DMS114 treated with DMSO at 0.1 percent for 48 hours (cell line): ENCODE measurements around the gene SEPTIN2.
"Not testable (repeated sequence)": the region's sequence is repeated elsewhere in the genome, so short reads cannot be mapped to it uniquely, and the experiment has no call there.

Experiments
- DNase-seq: peaks from one replicate; lab custom pipeline; 2025; ENCODE audit not compliant: unreplicated experiment; lab: John Stamatoyannopoulos, UW

The SEPTIN2 gene

DNA sequence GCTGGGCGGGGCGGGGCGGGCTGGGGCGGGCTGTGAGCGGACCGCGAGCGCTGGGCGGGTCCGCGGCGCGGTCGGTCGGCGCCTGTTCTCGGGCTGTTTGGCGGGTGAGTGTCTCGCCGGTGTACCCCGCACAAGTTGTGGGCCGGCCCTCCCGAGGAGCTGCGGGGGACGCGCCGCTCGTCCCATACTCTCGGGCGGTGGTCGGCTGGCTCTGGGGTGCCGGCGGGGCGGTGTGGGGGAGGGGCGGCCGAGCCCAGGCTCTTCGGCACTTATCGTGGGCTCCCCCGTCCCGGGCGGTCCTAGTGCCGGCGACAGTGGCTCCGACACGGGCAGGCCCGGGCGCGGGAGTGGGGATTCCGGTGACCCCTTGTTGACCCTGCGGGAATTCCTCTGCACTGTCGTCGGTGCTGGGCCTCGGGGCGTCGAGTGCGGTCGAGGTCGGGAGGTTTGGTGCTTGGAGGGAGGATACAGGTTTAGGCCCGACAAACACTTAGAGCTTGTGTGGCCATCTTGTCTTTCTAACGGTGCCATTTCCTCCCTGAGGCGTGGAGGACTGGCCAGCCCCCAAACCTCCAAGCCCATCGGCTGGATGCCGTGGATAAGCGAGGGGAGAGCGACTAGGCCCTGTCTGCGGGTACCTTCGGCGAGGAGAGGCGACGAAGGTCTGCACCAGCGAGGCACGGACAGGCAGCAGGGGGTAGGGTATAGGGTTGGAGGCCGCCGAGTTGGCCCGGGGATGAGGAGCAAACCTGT is at the start of gene SEPTIN2:
Gene SEPTIN2 (plus strand): TSS at position 47 of the 753 bp plus-strand sequence. CDS start 8,308 bp downstream, outside the sequence.
- no peak for DNase-seq

DNA sequence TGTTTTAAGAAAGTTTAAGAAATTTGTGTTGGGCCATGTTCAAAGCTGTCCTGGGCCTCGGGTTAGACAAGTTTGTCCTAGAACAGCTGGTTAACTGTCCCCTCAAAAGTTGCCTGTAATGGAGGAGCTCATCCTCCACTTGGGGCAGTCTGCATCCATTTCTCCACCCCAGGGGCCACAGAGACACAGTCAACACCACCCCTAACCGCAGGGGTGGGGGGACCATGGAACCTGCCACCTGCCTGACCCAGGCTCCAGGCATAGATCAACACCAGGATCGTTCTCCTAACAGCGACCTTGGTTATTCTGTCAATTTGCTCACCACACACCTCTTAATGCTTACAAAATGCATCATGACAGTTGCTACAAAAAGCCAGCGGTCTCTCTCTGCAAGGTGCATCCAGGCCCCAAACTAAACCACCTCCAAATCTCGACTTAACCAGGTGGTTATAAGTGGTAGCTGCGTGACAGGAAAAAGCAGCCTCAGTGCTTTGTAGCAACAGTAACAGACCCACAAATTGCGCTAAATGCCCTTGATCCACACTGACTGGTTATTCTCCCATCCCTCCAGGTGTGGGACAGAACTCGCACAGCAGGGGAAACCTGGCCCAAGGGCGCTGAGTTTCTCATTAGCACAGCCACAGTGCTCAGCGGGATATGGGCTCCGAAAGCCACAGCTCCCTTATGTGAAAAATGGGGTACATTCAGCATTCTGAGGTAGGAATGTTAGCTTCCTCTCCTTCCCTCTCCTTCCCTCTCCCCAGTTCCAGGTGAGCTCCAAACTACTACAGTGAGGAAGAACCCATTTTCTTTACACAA is 48.3 kb upstream of the SEPTIN2 start:
- no peak for DNase-seq

DNA sequence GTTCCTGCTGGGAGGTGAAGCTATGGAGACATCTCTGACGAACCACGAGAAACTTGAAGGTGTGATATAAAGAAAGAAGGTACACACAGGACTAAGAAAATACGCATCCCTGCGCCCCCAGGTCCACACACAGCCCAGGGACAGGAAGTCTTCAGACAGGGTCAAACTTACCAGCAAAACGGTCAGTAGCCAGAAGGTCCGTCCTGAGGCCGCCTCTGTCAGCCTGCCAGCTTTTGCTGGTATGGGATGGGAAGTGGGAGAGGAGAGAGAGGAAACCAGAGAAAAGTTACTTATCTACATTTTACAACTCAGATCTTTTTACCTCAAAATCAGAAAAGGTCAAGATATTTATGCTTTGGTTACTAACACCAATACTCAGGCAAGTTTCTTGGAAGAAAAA is 47.4 kb upstream of the SEPTIN2 start:
- DNase-seq: no peak

DNA sequence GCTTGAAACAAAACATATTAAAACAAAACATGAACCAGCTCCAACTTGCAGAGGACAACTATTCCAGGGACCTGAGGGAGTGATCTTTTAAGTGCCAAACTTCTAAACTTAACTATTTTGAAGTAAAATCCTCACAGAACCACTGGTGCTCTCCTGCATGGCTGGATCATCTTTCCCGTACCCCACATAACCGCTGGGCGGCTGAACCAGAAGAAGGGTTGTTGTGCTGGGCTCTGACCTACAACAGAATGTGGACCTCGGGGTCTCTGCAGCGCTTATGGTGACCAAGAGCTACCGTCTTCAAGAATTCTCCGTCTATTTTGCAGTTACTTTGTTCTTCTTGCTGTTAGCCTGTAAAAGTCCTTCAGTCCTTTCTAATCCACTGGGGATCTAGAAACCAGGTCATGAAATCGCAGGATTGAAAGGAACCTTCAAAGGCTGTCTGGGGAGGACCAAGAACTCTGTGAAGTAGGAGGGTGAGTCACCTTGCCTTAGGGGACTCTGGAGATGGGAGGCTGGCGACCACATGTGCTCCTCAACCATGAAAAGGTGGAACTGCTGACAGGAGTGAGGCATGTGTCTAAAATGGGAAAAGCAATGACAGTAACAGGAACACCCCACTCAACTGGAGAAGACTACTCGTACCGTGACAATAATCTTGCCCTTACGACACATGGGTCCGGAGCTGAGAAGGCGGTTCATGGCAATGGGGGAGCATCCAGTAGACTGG is 46.8 kb upstream of the SEPTIN2 start:
- no peak for DNase-seq

GRCh38 chr2:241269707-241270520 is 45.8 kb upstream of the SEPTIN2 start:
- no peak for DNase-seq

DNA sequence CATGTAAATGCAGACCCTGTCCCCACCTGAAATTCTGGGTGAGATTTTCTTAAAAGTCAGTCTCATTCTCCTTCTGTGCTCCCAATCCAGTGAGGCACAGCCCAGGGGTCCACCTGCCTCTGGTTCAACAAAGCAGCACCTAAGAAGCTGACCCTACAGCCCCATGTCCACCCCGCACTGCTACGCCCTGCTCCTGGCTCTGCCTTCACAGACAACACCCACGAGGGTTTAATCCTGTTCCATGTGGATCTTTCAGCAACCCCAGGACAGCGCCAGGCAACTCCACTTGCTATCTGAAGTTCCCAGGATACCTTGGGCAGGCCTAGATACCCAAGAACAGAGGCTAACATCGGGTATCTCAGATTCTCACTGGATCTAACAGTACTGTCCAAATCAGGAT is 45.2 kb upstream of the SEPTIN2 start:
- DNase-seq: no peak

DNA sequence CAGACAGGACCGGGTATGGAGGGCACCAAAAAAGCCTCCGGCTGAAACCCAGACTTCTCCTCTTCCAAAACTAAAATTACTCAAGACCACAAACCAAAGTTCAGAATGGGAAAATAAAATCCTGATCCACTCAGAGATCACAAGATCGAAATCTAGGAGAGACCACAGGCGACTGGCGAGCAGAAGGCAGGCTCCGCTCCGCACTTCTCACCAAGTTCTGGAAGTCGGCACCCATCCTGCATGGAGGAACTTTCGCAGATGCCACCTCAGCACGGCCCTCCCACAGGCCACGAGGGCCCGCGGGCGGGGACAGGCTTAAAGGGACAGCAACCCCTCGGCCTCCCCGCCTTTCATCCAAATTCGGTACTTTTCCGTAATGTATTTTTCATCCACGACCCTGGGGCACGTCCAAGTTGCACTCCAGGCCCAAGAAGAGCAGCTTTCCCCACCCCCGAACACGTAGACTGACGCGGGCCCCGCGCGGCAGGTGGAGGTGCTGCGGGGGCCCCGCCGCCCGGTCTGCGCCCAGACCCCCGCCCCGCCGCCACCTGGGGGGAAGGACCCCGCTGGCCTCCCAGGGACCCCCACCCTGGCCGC is 43.9 kb upstream of the SEPTIN2 start:
- peak; percentile 34 for DNase-seq

DNA sequence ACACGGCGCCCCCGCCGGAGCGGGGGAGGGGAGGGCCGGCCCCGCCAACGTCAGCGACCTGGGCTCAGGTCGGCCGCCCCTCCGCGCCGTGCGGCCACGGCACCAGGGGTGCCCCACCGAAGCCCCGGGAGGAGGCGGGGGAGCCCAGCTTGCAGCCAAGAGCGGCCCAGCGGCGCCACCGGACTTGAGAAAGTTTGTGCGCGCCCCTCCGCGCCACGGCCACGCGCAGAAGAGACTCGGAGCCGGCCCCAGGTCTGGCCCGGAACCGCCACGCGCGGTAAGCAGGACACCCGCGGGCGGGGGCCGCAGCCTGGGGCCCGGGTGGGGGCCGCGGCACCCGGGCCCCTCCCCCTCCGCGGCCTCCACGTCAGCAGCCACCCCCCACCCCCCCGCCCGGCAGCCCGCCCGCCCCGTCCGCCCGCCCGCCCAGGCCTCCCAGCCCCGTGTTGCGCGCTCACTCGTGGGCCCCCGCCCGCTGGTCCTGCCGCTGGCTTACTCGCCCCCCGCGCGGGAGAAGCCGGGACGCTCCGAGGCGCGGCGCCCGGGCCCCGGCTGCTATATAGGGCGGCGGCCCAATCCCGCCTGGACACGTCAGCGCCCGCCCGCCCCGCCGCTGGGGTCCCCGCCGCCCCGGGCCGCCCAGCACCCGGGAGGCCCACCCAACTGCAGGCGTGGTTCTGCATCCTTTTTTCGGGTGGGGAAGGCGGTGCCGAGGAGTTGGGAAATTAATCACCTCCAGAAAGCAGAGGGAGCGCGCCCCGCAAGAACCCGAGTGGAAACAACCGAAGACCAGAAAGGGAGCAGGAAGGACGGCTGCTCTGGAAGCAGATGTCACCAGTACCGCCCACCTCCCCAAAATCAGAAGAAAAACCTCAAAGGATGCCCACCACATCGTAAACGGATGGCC is 43.2 kb upstream of the SEPTIN2 start:
- DNase-seq: peak; percentile 27

- DNase-seq: no peak
These were observed 42.3 kb upstream of the SEPTIN2 start for GRCh38 chr2:241273210-241274020.

DNA sequence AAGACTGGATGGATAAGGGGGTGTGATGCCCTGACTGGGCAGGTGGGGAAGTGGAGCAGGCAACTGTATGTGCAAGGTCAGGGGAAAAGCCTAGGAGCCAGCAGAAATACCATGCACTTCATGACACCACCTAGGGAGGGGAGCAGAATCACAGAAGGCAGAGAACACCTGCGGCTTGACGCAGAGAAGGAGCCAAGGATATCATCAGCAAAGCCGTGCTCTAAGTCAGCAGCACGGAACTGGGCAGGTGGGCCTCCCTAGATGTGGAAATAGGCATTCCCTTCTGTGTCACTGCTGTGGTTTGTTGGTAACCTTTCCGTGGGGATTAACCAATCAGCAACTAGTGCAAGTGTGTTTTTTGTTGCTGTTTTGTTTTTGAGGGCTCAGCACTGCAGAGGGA is 41.6 kb upstream of the SEPTIN2 start:
- no peak for DNase-seq

DNA sequence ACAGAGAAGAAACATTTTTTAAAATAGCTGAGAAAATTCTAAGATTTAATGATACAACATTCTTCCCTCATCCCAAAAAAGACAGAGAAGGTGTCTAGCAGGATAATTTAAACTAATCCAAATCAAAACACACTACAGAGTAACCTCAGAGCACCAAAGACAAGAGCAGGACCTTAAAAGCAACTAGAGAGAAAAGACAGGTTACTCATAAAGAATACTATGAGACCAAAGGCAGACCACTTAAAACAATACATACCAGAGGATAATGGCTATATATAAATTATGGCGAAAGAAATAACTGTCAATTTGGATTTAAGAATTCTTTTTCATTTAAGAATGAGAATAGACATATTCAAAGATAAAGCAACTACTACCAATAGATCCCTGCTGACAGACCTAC is 40.2 kb upstream of the SEPTIN2 start:
- no peak for DNase-seq

DNA sequence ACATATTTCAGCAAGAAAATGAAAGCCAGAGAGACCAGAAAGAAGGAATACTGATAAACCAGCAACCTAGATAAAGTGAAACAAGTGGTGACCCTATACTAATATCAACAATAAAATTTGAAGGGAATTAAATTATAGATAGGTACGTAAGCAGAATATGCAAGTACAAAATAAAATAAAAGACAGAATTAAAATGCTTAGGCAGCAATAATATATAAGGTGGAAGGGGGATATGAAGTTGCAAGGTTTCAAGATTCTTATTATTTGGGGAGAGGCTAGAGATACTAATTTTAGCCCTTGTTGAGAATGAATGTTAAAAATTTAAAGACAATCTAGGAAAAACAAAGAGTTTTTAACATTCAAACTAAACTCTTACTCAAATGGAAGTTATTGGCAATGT is 39.8 kb upstream of the SEPTIN2 start:
- no peak for DNase-seq

DNA sequence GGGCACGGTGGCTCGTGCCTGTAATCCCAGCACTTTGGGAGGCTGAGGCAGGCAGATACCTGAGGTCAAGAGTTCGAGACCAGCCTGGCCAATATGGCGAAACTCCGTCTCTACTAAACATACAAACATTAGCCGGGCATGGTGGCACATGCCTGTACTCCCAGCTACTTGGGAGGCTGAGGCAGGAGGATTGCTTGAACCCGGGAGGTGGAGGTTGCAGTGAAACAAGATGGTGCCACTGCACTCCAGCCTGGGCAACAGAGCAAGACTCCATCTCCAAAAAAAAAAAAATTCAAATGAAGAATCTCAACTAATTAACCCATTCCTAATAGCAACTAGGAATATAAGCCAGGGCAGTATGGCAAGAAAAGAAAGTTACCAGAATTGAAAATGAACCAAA is 37.4 kb upstream of the SEPTIN2 start:
- not testable (repeated sequence) for DNase-seq

DNA sequence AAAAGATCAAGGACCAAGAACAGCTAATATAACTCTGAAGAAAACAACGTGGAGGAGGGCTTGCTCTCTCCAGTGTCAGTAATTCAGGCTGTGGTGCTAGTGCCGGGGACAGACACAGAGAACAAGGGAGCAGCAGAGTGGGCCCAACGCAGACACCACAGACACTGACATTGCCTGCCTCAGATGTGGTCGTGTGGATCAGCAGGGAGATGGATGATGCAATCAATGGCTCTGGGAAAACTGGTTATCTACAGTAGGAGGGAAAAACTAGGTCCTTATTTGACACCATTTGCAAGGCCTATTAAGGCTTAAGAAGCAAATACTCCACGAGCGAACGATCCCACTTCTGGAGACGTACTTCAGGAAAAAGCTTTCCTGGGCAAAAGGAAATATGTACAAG is 36.3 kb upstream of the SEPTIN2 start:
- no peak for DNase-seq

DNA sequence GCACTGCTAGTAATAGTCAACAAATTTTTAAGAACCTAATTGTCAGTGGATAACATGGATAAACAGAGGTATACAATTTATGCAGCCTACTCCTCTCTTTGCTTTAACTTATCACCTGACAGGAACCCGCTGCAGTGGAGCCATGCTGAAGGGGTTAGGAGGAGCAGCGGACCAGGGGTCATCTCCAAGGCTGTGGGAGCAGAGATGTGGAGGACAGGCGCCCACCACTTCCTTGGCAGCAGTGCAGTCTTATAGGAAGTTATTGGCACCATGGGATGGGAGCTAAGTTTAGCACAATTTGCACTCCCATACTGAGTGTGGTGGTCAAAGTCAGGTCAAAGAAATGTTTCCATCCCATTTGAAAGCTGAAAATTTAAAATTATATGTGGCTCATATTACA is 35.9 kb upstream of the SEPTIN2 start:
- DNase-seq: no peak

DNA sequence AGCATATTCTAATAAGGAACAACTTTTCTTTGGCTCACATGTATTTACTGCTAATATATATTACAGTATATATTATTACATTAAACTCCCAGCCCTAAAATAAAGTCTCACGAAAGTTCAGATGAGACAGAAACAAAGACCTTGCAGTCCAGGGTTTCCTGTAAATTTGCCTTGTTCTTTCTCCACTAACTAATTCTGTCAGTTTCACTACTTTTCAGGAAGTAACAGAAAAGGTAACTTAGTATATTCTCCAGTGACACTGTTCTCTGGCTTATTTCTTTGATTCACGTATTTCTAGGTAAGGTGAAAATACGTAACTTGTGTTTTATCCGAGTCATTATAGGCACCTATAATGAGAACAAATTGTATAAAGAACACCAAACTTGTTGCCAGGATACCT is 35.4 kb upstream of the SEPTIN2 start:
- no peak for DNase-seq

DNA sequence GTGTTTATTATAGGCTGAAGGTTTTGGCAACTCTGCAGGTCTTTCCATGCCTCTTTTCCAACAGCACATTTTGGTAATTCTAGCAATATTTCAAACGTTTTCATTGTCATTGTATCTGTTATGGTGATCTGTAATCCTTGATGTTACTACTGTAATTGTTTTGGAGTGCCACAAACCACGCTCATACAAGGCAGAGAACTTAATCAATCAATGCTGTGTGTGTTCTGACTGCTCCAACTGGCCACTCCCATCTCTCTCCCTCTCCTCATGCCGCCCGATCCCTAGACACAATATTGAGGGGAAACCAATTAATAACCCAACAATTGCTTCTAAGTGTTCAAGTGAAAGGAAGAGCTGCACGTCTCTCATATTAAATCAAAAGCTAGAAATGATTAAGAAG is 33.2 kb upstream of the SEPTIN2 start:
- no peak for DNase-seq

DNA sequence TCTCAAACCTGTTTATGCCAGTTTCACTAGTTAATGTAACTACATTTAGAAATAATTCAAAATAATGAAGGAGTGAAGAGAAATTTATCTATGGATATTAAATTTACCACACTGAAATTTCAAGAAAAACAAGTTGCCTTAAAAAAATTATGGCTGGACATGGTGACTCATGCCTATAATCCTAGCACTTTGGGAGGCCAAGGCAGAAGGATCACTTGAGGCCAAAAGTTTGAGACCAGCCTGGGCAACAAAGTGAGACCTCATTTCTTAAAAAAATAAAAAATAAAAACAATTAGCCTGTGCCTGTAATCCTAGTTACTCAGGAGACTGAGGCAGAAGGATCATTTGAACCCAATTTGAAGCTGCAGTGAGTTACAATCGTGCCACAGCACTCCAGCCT is 30.1 kb upstream of the SEPTIN2 start:
- DNase-seq: no peak
